Embryonic facial prominence (tissue), 1 donor: Measurements from ENCODE around the gene STX8.

ENCODE experiments used
- DNase-seq: peaks from one replicate; pipeline ENCODE4 v3.0.0-alpha.2; 2016; ENCODE audit errors: extremely low spot score

STX8 gene

DNA sequence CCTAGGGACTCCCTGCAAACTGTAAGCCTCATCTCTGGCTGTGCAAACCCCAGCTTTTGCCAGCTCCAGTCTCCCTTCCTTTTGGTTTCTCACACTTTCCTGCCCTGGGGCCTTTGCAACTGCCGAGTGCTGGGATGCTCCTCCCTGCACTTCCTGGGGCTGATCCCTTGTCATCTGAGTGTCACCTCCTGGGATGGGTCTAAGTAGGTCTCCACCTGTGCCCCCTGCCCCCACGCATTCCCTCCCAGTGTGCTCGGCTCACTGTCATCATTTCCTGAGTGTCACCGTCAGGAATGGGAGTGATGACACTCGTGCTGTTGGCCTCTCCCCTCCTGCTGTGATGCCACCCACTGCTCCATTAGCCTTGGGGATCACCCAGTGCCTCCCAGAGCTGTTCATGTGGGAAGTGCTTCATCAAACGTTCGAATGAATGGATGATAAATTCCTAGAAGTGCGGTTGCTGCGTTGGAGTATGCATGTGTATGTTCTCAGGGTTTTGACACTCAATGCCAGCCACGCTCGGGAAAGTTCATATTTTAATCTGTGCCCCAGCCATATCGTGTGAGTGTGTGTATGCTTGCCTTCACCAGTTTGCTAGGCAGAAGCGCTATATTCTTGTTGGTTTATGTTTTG lies 364.4 kb downstream of the STX8 start:
- DNase-seq = no peak

DNA sequence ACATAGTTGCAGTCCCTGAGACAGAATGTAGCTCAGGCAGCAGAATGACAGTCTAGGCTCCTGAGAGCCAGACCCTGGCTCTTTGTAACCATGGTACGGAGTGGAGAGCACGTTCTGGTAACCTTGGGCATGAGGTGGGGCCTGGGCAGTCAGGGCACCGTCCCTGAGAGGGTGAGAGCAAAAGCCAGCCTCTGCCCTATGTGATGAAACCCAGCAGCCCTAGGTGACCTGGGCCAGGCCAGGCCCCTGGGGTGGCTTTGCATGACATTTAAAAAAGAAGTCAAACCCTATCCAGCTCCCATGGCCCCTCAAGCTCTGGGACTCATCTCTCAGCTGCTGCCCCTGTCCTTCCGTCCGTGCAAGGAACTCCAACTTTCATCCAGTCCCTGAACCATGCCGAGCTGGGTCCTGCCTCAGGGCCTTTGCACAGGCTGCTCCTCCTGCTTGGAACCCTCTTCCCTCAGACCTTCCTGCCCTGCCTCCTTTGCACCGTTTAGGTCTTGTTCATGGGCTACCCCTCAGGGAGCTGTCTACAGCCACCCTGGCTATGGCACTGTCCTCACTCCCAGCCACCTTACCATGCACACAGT lies 365.7 kb downstream of the STX8 start:
- DNase-seq = no peak

- DNase-seq = no peak
These were observed 366.3 kb downstream of the STX8 start for GRCh38 chr17:9209347-9209746.

DNA sequence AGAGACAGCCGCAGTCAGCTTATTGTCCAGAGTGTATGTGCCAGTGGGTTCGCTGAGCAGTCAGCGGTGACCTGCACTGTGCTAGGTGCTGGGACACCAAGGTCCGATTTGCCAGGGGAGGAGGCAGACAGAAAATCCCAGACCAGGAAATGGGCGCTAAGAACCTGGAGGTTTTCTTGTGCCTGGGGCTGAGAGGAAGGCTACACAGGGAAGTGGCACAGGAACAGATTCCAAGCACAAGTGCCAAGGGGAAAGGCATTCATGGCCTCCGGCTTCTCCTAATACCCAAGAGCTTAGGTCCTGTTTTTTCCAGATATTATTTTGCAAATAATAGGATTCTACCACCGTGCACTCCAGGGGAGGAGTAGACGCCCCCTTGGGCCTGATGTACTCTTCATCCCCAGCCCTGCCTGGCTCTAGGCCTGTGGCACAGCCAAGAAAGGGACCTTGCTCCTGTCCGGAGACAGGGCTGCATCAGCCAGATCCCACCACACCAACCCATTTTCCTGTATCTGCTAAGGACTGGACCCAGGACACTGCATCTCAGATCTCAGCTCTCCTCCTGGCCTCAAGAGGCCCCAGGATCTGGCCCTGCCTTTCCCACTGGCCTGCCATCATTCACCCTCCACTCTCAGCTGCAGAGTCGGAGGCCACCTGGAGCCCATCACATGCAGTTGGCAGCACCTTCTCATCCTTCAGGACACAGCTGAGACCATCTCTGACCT lies 367.1 kb downstream of the STX8 start:
- DNase-seq = no peak

- DNase-seq = no peak
These were observed 368.8 kb downstream of the STX8 start for GRCh38 chr17:9206741-9207332.

GRCh38 chr17:9206410-9206703 lies 369.3 kb downstream of the STX8 start:
- DNase-seq = no peak

GRCh38 chr17:9205520-9206409 lies 369.9 kb downstream of the STX8 start:
- DNase-seq = no peak

DNA sequence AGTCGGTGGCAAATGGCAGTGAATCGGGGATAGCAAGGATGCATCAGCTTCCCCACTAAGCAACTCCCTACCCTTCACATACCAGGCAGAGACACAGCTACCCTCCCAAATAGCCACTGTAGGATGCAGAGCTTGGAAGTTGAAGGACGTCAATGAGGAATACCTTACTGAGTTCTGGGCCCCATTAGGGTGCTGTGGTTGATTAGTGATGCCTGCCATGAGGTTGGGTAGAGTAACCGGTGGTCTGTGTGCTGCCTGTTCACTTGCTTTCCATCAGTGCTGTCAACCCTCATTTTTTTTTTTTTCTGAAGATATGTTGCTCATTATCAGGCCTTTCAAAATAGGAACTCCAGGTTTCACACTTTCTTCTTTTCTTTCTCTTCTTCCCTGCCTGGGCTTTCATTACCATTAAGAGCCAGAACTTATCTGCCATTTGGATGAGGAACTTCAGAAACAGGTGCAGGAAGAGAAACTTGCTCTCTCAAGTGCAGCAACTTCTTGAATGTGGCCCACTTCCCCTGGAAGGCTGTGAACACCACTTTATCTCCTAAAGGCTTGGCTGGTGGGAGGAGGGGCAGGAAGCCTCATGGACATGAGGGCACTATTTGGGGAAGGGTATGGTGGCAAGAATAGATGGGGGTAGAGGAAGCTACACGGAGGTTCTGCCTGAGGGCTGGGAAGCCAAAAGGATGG lies 370.8 kb downstream of the STX8 start:
- DNase-seq = no peak

- no peak for DNase-seq
These were observed 371.7 kb downstream of the STX8 start for GRCh38 chr17:9203771-9204425.

DNA sequence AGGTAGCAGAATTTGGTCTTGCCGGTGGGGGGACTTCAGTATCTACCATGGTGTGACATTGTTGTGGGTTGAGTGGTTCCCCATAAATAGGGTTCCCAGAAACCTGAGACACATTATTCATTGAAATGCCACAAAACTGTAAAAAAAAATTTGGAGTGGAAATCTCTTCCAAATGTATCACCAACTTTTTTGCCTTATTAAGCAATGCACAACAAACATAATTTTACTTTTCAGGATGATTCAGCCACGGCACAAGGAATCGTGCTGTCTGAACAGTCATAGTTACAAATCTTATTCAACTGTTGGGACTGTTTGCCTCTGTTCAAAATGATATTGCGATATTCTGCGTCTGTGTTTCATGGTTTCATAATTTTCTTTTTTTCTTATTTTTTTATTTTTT lies 373.1 kb downstream of the STX8 start:
- DNase-seq = no peak

DNA sequence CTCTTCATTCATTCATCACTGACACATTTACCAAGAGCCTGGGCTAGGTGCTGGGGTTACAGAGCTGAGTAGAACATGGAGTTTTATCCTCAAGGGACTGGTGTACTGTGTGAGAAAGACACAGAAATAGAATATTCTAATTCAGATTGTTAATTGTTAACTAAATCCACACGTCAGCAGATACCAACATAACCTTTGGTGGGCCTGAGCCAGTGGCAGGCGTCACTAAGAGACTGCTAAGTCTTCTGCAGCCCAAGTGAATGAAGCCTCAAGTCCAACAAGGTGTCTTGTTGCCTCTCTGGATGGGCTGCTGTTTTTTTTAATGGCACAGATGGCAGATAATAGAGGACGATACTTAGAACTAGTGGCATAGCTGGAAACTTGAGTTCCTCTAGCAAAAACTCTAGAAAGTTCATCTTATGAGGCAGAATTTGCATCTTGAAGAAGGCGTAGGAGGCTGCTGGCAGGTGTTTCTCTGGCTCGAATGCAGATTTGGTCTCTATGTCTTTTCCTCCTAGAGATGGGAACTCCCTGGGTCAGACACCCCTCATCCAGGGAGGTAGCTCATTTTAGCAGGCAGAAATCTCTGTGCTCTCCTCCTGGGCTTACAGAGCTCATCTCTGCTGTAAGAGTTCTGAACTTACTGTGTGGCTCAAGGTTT lies 374.8 kb downstream of the STX8 start:
- DNase-seq = no peak
